Measurements from ENCODE around the gene FAM177B.

Gene FAM177B

GRCh38 chr1:222709700-222710153 lies 27.3 kb upstream of the FAM177B start:
- no peak overlapping the region for H3K9ac ChIP-seq (ENCODE audit: low read length)
- H3F3A ChIP-seq (ENCODE audit: insufficient read depth, low read length): peaks cover 3% of the 10 kb centered on the region; the same call in 1 of the 2 replicates
- no peak overlapping the region for H2AFZ ChIP-seq (ENCODE audit: low read length)
- no peak for TF ChIP-seq EZH2 (IDR thresholded peaks at IDR 0.05; ENCODE audit: borderline replicate concordance, low read length)
- TF ChIP-seq, protein P1, sequence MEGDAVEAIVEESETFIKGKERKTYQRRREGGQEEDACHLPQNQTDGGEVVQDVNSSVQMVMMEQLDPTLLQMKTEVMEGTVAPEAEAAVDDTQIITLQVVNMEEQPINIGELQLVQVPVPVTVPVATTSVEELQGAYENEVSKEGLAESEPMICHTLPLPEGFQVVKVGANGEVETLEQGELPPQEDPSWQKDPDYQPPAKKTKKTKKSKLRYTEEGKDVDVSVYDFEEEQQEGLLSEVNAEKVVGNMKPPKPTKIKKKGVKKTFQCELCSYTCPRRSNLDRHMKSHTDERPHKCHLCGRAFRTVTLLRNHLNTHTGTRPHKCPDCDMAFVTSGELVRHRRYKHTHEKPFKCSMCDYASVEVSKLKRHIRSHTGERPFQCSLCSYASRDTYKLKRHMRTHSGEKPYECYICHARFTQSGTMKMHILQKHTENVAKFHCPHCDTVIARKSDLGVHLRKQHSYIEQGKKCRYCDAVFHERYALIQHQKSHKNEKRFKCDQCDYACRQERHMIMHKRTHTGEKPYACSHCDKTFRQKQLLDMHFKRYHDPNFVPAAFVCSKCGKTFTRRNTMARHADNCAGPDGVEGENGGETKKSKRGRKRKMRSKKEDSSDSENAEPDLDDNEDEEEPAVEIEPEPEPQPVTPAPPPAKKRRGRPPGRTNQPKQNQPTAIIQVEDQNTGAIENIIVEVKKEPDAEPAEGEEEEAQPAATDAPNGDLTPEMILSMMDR (IDR thresholded peaks at IDR 0.05; ENCODE audit: low read length): no peak
- H3K9me2 ChIP-seq (ENCODE audit: low read depth, low read length): no peaks in the 10 kb centered on the region
- peaks cover 1% of the 10 kb centered on the region; the same call in 1 of the 2 replicates for H3K36me3 ChIP-seq (ENCODE audit: insufficient read depth, low read length)
- peaks cover 20% of the 10 kb centered on the region for H3K4me1 ChIP-seq (ENCODE audit: insufficient read depth, low read length, severe bottlenecking)
- no peak overlapping the region for H3K27ac ChIP-seq (ENCODE audit: low read depth, low read length, poor library complexity, severe bottlenecking)
- H3K9me3 ChIP-seq (ENCODE audit: low read length): peaks cover 6% of the 10 kb centered on the region
- 0 out of 2 replicates have a peak, but pooled peaks cover 11% of the 10 kb centered on the region for H3K79me2 ChIP-seq (ENCODE audit: insufficient read depth, low read length)
- no peaks in the 10 kb centered on the region for H4K20me1 ChIP-seq (ENCODE audit: insufficient read depth, low read length)
- no peaks in the 10 kb centered on the region for H3K27me3 ChIP-seq (ENCODE audit: insufficient read depth, low read length)
- peak overlapping the region; percentile 88; the same call in 1 of the 2 replicates for H3K4me2 ChIP-seq (ENCODE audit: low read length)
- no peak overlapping the region for H3K4me3 ChIP-seq (ENCODE audit: low read depth, low read length, poor library complexity, severe bottlenecking)

- no peak for TF ChIP-seq EZH2 (IDR thresholded peaks at IDR 0.05; ENCODE audit: borderline replicate concordance, low read length)
- TF ChIP-seq, protein P1 (IDR thresholded peaks at IDR 0.05; ENCODE audit: low read length): no peak
- Histone ChIP-seq H3K36me3 (ENCODE audit: insufficient read depth, low read length) (peaks cover 5% of the 10 kb centered on the region; the same call in 1 of the 2 replicates), H3K27ac (ENCODE audit: low read depth, low read length, poor library complexity, severe bottlenecking) (peak overlapping the region; percentile 20), H3F3A (ENCODE audit: insufficient read depth, low read length) (no peaks in the 10 kb centered on the region), H3K4me3 (ENCODE audit: low read depth, low read length, poor library complexity, severe bottlenecking) (peak overlapping the region; percentile 83), H3K27me3 (ENCODE audit: insufficient read depth, low read length) (no peaks in the 10 kb centered on the region), H3K9me3 (ENCODE audit: low read length) (no peaks in the 10 kb centered on the region), H3K4me1 (ENCODE audit: insufficient read depth, low read length, severe bottlenecking) (peaks cover 20% of the 10 kb centered on the region), H2AFZ (ENCODE audit: low read length) (no peak overlapping the region), H3K4me2 (ENCODE audit: low read length) (peak overlapping the region; percentile 88), H3K9me2 (ENCODE audit: low read depth, low read length) (no peaks in the 10 kb centered on the region), H3K79me2 (ENCODE audit: insufficient read depth, low read length) (0 out of 2 replicates have a peak, but pooled peaks cover 7% of the 10 kb centered on the region), H3K9ac (ENCODE audit: low read length) (peak overlapping the region; percentile 88), H4K20me1 (ENCODE audit: insufficient read depth, low read length) (no peaks in the 10 kb centered on the region)
These were observed 25.4 kb upstream of the FAM177B start for GRCh38 chr1:222711319-222712252.

GRCh38 chr1:222712253-222713090 lies 24.5 kb upstream of the FAM177B start, which contains the start of the genes AIDA and BROX:
Gene AIDA, minus strand, starts transcription at chr1:222712491. Its CDS starts 174 bp downstream, at chr1:222712317.
Gene BROX, plus strand, starts transcription at chr1:222712564. Its CDS starts 3,136 bp downstream, at chr1:222715700.
- peak within 1 kb of the TSS; percentile 91 for H3K9ac ChIP-seq (ENCODE audit: low read length)
- H3K27ac ChIP-seq (ENCODE audit: low read depth, low read length, poor library complexity, severe bottlenecking): peak within 1 kb of the TSS; percentile 95
- peak within 1 kb of the TSS; percentile 88 for H3K4me2 ChIP-seq (ENCODE audit: low read length)
- H3F3A ChIP-seq (ENCODE audit: insufficient read depth, low read length): no peaks in the 10 kb centered on the region
- peak within 1 kb of the TSS; percentile 40; the same call in 1 of the 2 replicates for H2AFZ ChIP-seq (ENCODE audit: low read length)
- H3K9me2 ChIP-seq (ENCODE audit: low read depth, low read length): no peaks in the 10 kb centered on the region
- H3K9me3 ChIP-seq (ENCODE audit: low read length): no peaks in the 10 kb centered on the region
- H3K4me3 ChIP-seq (ENCODE audit: low read depth, low read length, poor library complexity, severe bottlenecking): peak within 1 kb of the TSS; percentile 83
- 0 out of 2 replicates have a peak, but pooled peaks cover 7% of the 10 kb centered on the region for H3K79me2 ChIP-seq (ENCODE audit: insufficient read depth, low read length)
- no peaks in the 10 kb centered on the region for H3K27me3 ChIP-seq (ENCODE audit: insufficient read depth, low read length)
- no peaks in the 10 kb centered on the region for H4K20me1 ChIP-seq (ENCODE audit: insufficient read depth, low read length)
- TF ChIP-seq, protein P1 (IDR thresholded peaks at IDR 0.05; ENCODE audit: low read length): no peak
- TF ChIP-seq EZH2 (IDR thresholded peaks at IDR 0.05; ENCODE audit: borderline replicate concordance, low read length): no peak
- peaks cover 14% of the 10 kb centered on the region; the same call in 1 of the 2 replicates for H3K36me3 ChIP-seq (ENCODE audit: insufficient read depth, low read length)
- peaks cover 20% of the 10 kb centered on the region for H3K4me1 ChIP-seq (ENCODE audit: insufficient read depth, low read length, severe bottlenecking)

Measured in OCI-LY1 (cell line).